NT2/D1 (cell line): Measurements from ENCODE around the gene TPO.
"Not testable (repeated sequence)": the region's sequence is repeated elsewhere in the genome, so short reads cannot be mapped to it uniquely, and the experiment has no call there.

ENCODE experiments used
- DNase-seq: peaks from one replicate; pipeline ENCODE4 v3.0.0-alpha.2; 2011; ENCODE audit warnings: low read depth, low spot score
- H3K27me3 ChIP-seq: 2 replicates; pipeline ENCODE4 v1.6.0; 2011; ENCODE audit warnings: mild to moderate bottlenecking; ENCODE audit not compliant: insufficient read length, insufficient read depth
- H3K36me3 ChIP-seq: 2 replicates; pipeline ENCODE4 v1.6.1; 2011; ENCODE audit warnings: mild to moderate bottlenecking, low read length, mixed read lengths; ENCODE audit not compliant: insufficient read depth, insufficient read length
- H3K4me1 ChIP-seq: 2 replicates; pipeline ENCODE4 v1.5.1; 2011; ENCODE audit not compliant: insufficient read depth, insufficient read length
- H3K4me3 ChIP-seq: 2 replicates; pipeline ENCODE4 v1.5.1; 2011; ENCODE audit warnings: low read depth; ENCODE audit not compliant: insufficient read length
- H3K9ac ChIP-seq: 2 replicates; pipeline ENCODE4 v1.6.0; 2011; ENCODE audit warnings: low read depth; ENCODE audit not compliant: insufficient read length
- H3K9me3 ChIP-seq: 2 replicates; pipeline ENCODE4 v1.5.1; 2011; ENCODE audit warnings: mild to moderate bottlenecking, low read length; ENCODE audit not compliant: insufficient read depth
- SUZ12 ChIP-seq: IDR thresholded peaks from 2 replicates; pipeline ENCODE4 v1.6.1; 2011; ENCODE audit not compliant: insufficient read length, insufficient read depth; ENCODE audit errors: extremely low read depth
- YY1 ChIP-seq: IDR thresholded peaks from 2 replicates; pipeline ENCODE4 v1.6.1; 2011; ENCODE audit not compliant: insufficient read length, insufficient read depth
- ZNF274 ChIP-seq: IDR thresholded peaks from 2 replicates; pipeline ENCODE4 v1.6.1; 2011; ENCODE audit warnings: mild to moderate bottlenecking, low read depth, low read length

Gene TPO

DNA sequence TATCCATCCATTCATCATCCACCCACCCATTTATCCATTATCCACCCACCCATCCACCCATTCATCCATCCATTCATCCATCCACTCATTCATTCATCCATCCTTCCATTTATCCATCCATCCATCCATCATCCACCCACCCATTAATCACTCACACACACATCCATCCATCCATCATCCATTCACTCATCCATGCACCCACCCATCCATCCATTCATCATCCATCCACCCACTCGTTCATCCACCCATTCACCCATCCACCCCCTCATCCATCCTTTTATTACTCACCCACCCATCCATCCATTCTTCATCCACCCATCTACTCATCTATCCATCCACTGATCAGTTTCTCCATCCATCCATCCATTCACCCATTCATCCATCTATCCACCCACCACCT is 8.1 kb upstream of the TPO start:
- Histone ChIP-seq H3K4me1 (no peaks in the 10 kb centered on the region), H3K36me3 (no peaks in the 10 kb centered on the region), H3K27me3 (no peaks in the 10 kb centered on the region), H3K9me3 (peaks cover 5% of the 10 kb centered on the region; the same call in 1 of the 2 replicates), H3K9ac (no peak overlapping the region), H3K4me3 (no peak overlapping the region)
- no peak for TF ChIP-seq YY1
- TF ChIP-seq ZNF274: no peak
- DNase-seq: no peak

DNA sequence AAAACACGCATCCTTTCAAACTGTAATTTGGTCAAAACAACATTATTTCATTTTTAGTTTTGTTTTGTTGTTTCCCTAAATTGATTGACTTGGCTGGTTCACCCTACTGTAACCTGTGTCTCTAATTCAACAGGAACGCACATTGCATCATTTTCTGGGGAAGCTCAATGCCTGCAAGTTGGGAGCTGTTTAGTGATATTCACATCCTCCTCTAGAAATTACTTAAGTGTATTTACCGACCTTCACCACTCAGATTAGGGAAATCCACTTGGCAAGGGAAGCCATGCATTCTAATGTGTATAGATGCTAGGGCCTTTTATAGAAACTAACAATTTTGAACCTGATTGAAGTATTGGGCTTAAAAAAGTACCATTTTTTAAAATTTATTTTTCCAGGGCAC is 7.3 kb upstream of the TPO start:
- H3K4me3 ChIP-seq: no peak overlapping the region
- no peak for TF ChIP-seq ZNF274
- no peak for TF ChIP-seq SUZ12
- no peak for TF ChIP-seq YY1
- H3K4me1 ChIP-seq: no peaks in the 10 kb centered on the region
- DNase-seq: no peak
- no peak overlapping the region for H3K9ac ChIP-seq
- no peaks in the 10 kb centered on the region for H3K36me3 ChIP-seq
- no peaks in the 10 kb centered on the region for H3K27me3 ChIP-seq
- H3K9me3 ChIP-seq: peaks cover 5% of the 10 kb centered on the region; the same call in 1 of the 2 replicates

DNA sequence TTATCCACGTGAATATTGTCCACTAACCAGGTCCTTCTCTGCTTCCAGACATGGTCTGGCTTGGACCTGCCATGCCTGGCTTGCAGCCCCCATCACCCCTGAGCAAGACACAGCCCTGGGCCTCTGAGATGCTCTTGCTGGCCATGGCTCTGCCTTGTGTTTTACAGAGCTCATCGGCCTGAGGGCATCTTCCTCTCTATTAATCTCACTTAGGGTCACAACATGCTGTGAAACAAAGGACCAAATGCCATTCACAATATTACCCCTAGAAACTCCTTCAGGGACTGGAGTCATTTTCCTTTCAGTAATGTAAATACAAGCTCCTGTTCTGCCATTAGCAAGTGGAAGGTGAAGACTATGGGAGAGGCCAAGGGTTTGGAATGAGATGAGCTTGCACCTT is 6.8 kb upstream of the TPO start:
- TF ChIP-seq ZNF274 (no peak), YY1 (no peak), SUZ12 (no peak)
- H3K9me3 ChIP-seq: peaks cover 5% of the 10 kb centered on the region; the same call in 1 of the 2 replicates
- no peaks in the 10 kb centered on the region for H3K36me3 ChIP-seq
- H3K4me1 ChIP-seq: peaks cover 2% of the 10 kb centered on the region
- no peak for DNase-seq
- H3K9ac ChIP-seq: no peak overlapping the region
- no peak overlapping the region for H3K4me3 ChIP-seq
- H3K27me3 ChIP-seq: no peaks in the 10 kb centered on the region

DNA sequence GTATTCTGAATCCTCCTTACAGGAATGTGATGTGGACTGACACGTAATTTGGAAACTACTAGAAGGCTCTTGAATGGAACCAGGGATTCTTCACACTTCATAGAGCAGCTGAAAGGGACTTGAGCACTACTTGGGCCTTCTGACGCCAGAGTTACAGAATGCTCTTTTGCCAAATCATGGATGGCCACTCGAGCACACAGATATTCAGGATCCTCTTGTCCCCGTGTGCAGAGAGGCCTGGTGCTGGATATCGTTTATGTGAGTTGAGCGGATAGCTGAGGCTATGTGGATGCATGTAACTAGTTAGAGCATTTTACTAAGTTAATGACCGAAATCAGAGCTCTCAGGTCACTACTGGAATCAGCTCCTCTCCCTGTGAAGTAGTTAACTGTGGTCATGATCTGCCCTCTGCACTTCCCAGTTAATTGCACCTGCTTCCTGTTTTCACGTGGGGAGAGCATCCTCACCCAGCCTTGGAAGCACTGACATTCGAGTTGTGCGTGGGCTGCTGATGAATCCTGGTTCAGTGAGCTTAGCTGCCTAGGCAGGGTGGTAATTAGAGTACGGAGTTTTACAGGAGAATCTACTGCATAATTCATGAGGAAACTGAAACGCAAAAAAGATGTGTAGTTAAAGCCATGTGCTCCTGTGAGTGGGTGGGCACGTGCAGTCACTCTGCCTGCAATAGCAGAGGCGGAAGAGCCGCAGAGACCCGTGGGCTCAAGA is 5.2 kb upstream of the TPO start:
- no peak for TF ChIP-seq SUZ12
- no peak overlapping the region for H3K9ac ChIP-seq
- no peak for DNase-seq
- peaks cover 2% of the 10 kb centered on the region for H3K4me1 ChIP-seq
- H3K4me3 ChIP-seq: no peak overlapping the region
- peaks cover 2% of the 10 kb centered on the region; the same call in 1 of the 2 replicates for H3K9me3 ChIP-seq
- H3K27me3 ChIP-seq: no peaks in the 10 kb centered on the region
- no peaks in the 10 kb centered on the region for H3K36me3 ChIP-seq

DNA sequence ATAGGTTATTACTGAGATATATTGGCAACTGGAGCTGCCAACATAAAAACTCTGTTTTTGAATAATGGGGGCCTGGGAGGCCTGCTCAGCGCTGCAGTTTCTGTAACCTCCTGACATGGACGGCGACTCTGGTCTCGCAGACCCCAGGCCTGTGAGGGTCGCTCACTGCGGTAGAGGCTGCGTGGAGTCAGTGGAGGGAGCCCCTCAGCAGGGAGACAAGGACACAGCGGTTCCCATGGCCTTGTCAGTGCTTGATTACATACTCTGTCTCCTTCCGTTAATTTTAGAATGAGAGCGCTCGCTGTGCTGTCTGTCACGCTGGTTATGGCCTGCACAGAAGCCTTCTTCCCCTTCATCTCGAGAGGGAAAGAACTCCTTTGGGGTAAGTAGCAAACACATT is 858 bp downstream of the TPO start:
- no peaks in the 10 kb centered on the region for H3K9me3 ChIP-seq
- no peaks in the 10 kb centered on the region for H3K27me3 ChIP-seq
- no peak for TF ChIP-seq SUZ12
- TF ChIP-seq ZNF274: no peak
- TF ChIP-seq YY1: no peak
- no peak overlapping the region for H3K9ac ChIP-seq
- H3K4me1 ChIP-seq: peaks cover 2% of the 10 kb centered on the region
- no peak overlapping the region for H3K4me3 ChIP-seq
- no peak for DNase-seq
- no peaks in the 10 kb centered on the region for H3K36me3 ChIP-seq

DNA sequence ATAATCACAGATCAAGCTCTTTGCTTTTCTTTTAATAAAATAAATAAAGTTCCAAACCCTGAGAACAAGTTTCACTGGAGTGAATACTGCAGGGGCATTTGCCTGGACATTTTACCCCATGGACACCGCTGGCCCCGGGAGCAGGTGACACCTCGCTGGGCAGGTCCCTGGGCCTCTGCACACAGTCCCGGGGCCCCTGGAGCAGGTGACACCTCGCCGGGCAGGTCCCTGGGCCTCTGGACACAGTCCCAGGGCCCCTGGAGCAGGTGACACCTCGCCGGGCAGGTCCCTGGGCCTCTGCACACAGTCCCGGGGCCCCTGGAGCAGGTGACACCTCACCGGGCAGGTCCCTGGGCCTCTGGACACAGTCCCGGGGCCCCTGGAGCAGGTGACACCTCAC is 1.6 kb downstream of the TPO start:
- DNase-seq, H3K9me3 ChIP-seq, H3K4me1 ChIP-seq, H3K36me3 ChIP-seq, H3K4me3 ChIP-seq, H3K9ac ChIP-seq, H3K27me3 ChIP-seq: not testable (repeated sequence)

DNA sequence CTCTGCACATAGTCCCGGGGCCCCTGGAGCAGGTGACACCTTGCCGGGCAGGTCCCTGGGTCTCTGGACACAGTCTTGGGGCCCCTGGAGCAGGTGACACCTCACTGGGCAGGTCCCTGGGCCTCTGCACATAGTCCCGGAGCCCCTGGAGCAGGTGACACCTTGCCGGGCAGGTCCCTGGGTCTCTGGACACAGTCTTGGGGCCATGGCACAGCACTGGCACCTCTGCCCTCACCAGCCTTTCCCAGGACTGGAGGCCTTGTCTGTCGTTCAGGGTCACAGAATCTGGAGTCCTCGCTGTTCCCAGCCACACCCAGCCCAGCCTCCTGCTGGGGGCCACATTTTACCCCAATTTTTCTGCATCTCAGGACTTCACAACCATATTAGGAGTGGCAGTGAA is 2.2 kb downstream of the TPO start:
- TF ChIP-seq ZNF274 (no peak), YY1 (no peak), SUZ12 (no peak)
- H3K4me1 ChIP-seq: peaks cover 2% of the 10 kb centered on the region
- no peaks in the 10 kb centered on the region for H3K36me3 ChIP-seq
- H3K4me3 ChIP-seq: no peak overlapping the region
- DNase-seq: no peak
- no peak overlapping the region for H3K9ac ChIP-seq
- no peaks in the 10 kb centered on the region for H3K9me3 ChIP-seq
- no peaks in the 10 kb centered on the region for H3K27me3 ChIP-seq

DNA sequence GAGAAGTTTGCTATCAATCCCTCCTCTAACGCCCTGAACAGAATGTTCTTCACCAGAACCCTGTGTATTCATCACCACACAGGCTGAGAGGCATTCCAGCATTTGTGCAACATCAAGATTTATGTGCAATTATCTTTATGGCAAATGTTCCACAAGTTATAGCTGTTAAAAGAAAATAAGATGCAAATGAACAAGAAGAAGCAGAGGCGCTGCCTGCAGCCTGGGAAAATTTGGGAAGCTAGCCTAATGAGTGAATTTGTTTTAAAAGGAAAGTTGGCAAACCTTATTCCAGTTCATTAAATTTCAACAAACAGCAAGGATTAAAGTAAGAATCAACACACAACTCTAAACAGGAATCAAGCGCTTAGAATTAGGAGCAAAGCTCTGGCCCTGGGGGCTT is 5.3 kb downstream of the TPO start:
- Histone ChIP-seq H3K4me1 (no peaks in the 10 kb centered on the region), H3K9me3 (no peaks in the 10 kb centered on the region), H3K36me3 (no peaks in the 10 kb centered on the region), H3K4me3 (no peak overlapping the region), H3K9ac (no peak overlapping the region), H3K27me3 (no peaks in the 10 kb centered on the region)
- no peak for DNase-seq
- TF ChIP-seq YY1: no peak
- TF ChIP-seq ZNF274: no peak
- TF ChIP-seq SUZ12: no peak
